Inferior parietal cortex (tissue), 1 donor: ENCODE measurements around the gene KLK6.

Experiments
- DNase-seq: peaks from one replicate; pipeline ENCODE4 v3.0.0-alpha.2; 2016; ENCODE audit errors: extremely low spot score

The KLK6 gene

DNA sequence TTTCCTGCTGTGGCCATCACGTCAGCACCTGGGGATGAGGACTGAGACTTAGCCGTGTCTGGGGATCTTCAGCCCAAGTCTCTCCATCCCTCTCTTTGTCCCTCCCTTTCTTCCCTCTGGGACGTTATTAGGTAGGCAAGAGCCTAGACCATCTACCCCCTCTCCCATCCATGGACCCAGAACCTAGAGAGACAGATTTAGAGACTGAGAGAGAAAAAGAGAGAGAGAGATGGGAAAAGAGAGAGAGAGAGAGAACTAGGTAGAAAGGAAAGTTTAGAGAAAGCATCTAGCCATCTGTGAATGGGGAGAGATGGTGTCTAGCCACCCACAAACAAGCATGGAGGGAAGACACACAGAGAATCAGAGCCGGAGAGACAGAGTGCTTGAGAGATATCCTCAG, 58.7 kb downstream of the KLK6 start:
- no peak for DNase-seq

GRCh38 chr19:50909240-50910070, 59.9 kb downstream of the KLK6 start:
- DNase-seq = no peak
